Esophagus muscularis mucosa (tissue), 4 donors: ENCODE results near the gene CYTL1. TPM values are rescaled to one million over a fixed set of nuclear protein-coding genes. Genes with fewer than 3 reads are reported as not detected.

ENCODE experiments used
- DNase-seq: peaks from one replicate; pipeline ENCODE4 v3.0.0-alpha.2; 2017; ENCODE audit errors: extremely low spot score
- H3K27ac ChIP-seq, 4 donors: fragments of 200-600 bp; sonication (generic); replicated peaks in 1 of 4; 1 replicate in 3 of 4; 2 replicates in 1 of 4; pipeline ENCODE4 v1.5.1; 2016 to 2019; ENCODE audit warnings: mild to moderate bottlenecking in 1 of 4
- H3K27me3 ChIP-seq, 4 donors: fragments of 200-600 bp; sonication (generic); one replicate each; pipeline versions ENCODE4 v1.5.1 to v1.6.0; 2016 to 2019
- H3K36me3 ChIP-seq, 4 donors: fragments of 200-600 bp; sonication (generic); one replicate each; pipeline ENCODE4 v1.5.1; 2016 to 2019
- H3K4me1 ChIP-seq, 4 donors: fragments of 200-600 bp; sonication (generic); one replicate each; pipeline ENCODE4 v1.5.1; 2016 to 2019
- H3K4me3 ChIP-seq, 4 donors: fragments of 200-600 bp; sonication (generic); 1 replicate in 2 of 4; 2 replicates in 2 of 4; pipeline ENCODE4 v1.5.1; 2016 to 2019; ENCODE audit warnings: mild to moderate bottlenecking in 4 of 4, moderate library complexity in 1 of 4
- H3K9me3 ChIP-seq, 4 donors: fragments of 200-600 bp; sonication (generic); 1 replicate in 3 of 4; 2 replicates in 1 of 4; pipeline ENCODE4 v1.5.1; 2016 to 2019
- CTCF ChIP-seq, 3 experiments: fragments of 200-600 bp in 2 of 3; fragments of 450-650 bp in 1 of 3; sonication (generic) in 2 of 3; IDR thresholded peaks; one replicate each; pipeline ENCODE4 v1.5.1; 2017 to 2019; ENCODE audit warnings: antibody characterized with exemption in 3 of 3, mild to moderate bottlenecking in 2 of 3, moderate library complexity in 1 of 3
- EP300 ChIP-seq: sonication (generic); formaldehyde crosslinking; IDR thresholded peaks from one replicate; pipeline ENCODE4 v1.6.1; 2017; ENCODE audit warnings: antibody characterized with exemption
- POLR2A ChIP-seq: fragments of 450-650 bp; IDR thresholded peaks from one replicate; pipeline ENCODE4 v1.6.1; 2017; ENCODE audit warnings: antibody characterized with exemption, moderate library complexity, mild to moderate bottlenecking, low read depth
- POLR2AphosphoS5 ChIP-seq, 2 donors: sonication (generic); formaldehyde crosslinking; IDR thresholded peaks; one replicate each; pipeline ENCODE4 v1.6.1; 2017; ENCODE audit warnings: antibody characterized with exemption in 2 of 2
- WGBS: methylation state at CpG from one replicate; pipeline ENCODE4 v1.1.5; 2018; 5-methylcytosine and 5-hydroxymethylcytosine counted together
- intact Hi-C: fragments of 100-400 bp; cut with DNase I; formaldehyde crosslinking; loops from one replicate; pipeline ENCODE4 v1.15.1; 2023
- total RNA-seq, 4 donors: library from RNA; depleted of rRNA; stranded (reverse); fragments of >200 nt; gene quantifications; one replicate each; pipeline versions ENCODE4 v1.1.0 to v1.2.1, GENCODE V29; 2016

The CYTL1 gene
- total RNA-seq, 4 donors from 2014 or later = 1.2 to 2.3 (median 2.0) TPM

DNA sequence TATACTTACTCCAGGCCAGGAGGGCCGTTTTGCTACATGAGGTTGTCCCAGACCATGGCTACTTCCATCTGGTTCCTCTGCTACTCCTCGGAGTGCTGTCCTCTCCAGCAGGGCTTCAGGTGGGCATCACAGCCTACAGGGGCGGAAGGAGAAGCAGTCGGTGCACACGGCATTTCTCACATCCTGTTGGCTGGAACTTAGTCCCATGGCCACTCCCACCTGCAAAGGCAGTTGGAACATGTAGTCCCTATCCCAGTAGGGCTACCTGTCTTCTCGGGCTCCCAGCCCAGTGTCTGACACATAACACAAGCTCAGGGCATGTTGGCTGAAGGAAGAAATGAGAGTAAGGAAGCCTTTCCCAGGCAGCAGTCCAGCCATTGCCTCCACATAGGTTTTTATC, 24.3 kb upstream of the CYTL1 start:
- TF ChIP-seq CTCF (IDR thresholded peaks at IDR 0.05) = no peak
- TF ChIP-seq POLR2A = no peak
- TF ChIP-seq POLR2AphosphoS5 (IDR thresholded peaks at IDR 0.05) = no peak
- TF ChIP-seq EP300 = no peak
- Histone ChIP-seq H3K4me1 (no peaks in the 10 kb centered on the region), H3K4me3 (no peak overlapping the region), H3K36me3 (no peaks in the 10 kb centered on the region), H3K9me3 (peaks cover 0 to 3% (median 0%) of the 10 kb centered on the region in 4 donors), H3K27ac (no peak overlapping the region), H3K27me3 (peaks cover 0 to 4% (median 0%) of the 10 kb centered on the region in 4 donors)
- intact Hi-C loops = loop anchor here (10.0 kb wide), 1 partner anchor 771 kb away; no protein-coding TSS in a partner anchor
- DNase-seq = no peak
- 57% methylated on average over 6 of the region's 6 CpGs for WGBS

- Histone ChIP-seq H3K4me3 (no peak overlapping the region), H3K4me1 (peaks cover 0 to 13% (median 10%) of the 10 kb centered on the region in 4 donors), H3K36me3 (no peaks in the 10 kb centered on the region), H3K27ac (no peak overlapping the region), H3K9me3 (peaks cover 0 to 3% (median 0%) of the 10 kb centered on the region in 4 donors), H3K27me3 (peaks cover 0 to 4% (median 2%) of the 10 kb centered on the region in 4 donors)
- intact Hi-C loops = loop anchor here (10.0 kb wide), 1 partner anchor 773 kb away; no protein-coding TSS in a partner anchor
- DNase-seq = no peak
- WGBS = 79% methylated on average over 7 of the region's 7 CpGs
- TF ChIP-seq EP300 (no peak), POLR2AphosphoS5 (IDR thresholded peaks at IDR 0.05) (no peak), CTCF (IDR thresholded peaks at IDR 0.05) (no peak), POLR2A (no peak)
These were observed 22.4 kb upstream of the CYTL1 start for GRCh38 chr4:5041699-5042098.

GRCh38 chr4:5040856-5041620, 21.8 kb upstream of the CYTL1 start:
- Histone ChIP-seq H3K27ac (no peak overlapping the region), H3K27me3 (peaks cover 0 to 4% (median 2%) of the 10 kb centered on the region in 4 donors), H3K9me3 (peaks cover 0 to 3% (median 0%) of the 10 kb centered on the region in 4 donors), H3K36me3 (no peaks in the 10 kb centered on the region), H3K4me1 (peaks cover 0 to 17% (median 15%) of the 10 kb centered on the region in 4 donors), H3K4me3 (no peak overlapping the region)
- no peak for DNase-seq
- TF ChIP-seq POLR2A (no peak), EP300 (no peak), POLR2AphosphoS5 (IDR thresholded peaks at IDR 0.05) (no peak)
- intact Hi-C loops = loop anchor here (10.0 kb wide), 1 partner anchor 774 kb away; no protein-coding TSS in a partner anchor
- WGBS = 69% methylated on average over 9 of the region's 9 CpGs

GRCh38 chr4:5039800-5040199, 20.5 kb upstream of the CYTL1 start:
- 95% methylated on average over 7 of the region's 7 CpGs for WGBS
- DNase-seq = no peak
- no peak overlapping the region for H3K27ac ChIP-seq
- intact Hi-C loops = loop anchor here (5.0 to 10.0 kb wide), 2 partner anchors 42 to 775 kb away; no protein-coding TSS in a partner anchor
- H3K9me3 ChIP-seq = no peaks in the 10 kb centered on the region
- H3K36me3 ChIP-seq = no peaks in the 10 kb centered on the region
- TF ChIP-seq CTCF (IDR thresholded peaks at IDR 0.05) = no peak
- TF ChIP-seq POLR2AphosphoS5 (IDR thresholded peaks at IDR 0.05) = no peak
- TF ChIP-seq POLR2A = no peak
- no peak for TF ChIP-seq EP300
- H3K4me1 ChIP-seq = peaks cover 2 to 27% (median 21%) of the 10 kb centered on the region in 4 donors
- H3K4me3 ChIP-seq = no peak overlapping the region
- H3K27me3 ChIP-seq = peaks cover 0 to 4% (median 2%) of the 10 kb centered on the region in 4 donors
